ENCODE measurements around the gene DOLPP1. TPM values are rescaled to one million over a fixed set of nuclear protein-coding genes. Genes with fewer than 3 reads are reported as not detected.

The DOLPP1 gene
- total RNA-seq, 1 donor from 2014 or later: 12.3 TPM

DNA sequence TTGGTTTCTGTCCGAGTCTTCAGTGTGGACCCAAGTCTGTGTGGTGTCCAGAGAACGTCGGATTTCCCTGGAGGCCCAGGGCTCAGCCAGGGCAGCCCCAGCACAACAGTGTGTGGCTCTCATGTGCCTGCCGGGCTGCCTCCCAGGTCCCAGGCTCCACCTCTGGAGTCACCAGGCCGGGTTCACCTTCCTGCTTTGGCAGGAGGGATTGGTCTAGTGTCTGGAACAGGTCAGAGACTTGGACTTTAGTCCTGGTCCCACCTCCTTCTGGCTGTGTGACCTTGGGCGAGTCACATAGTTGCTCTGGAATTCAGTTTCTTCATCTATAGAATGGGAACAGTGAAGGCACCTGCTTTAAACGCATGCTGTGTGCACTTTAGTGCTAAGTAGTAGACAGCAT is 3.2 kb downstream of the DOLPP1 start:
- no peaks in the 10 kb centered on the region for H3K9me3 Mint-ChIP-seq (ENCODE audit: low read depth)
- H3K27ac Mint-ChIP-seq (ENCODE audit: unreplicated experiment): no peak overlapping the region
- peaks cover 18% of the 10 kb centered on the region for H3K4me1 Mint-ChIP-seq (ENCODE audit: low read depth)
- TF ChIP-seq, protein P1, sequence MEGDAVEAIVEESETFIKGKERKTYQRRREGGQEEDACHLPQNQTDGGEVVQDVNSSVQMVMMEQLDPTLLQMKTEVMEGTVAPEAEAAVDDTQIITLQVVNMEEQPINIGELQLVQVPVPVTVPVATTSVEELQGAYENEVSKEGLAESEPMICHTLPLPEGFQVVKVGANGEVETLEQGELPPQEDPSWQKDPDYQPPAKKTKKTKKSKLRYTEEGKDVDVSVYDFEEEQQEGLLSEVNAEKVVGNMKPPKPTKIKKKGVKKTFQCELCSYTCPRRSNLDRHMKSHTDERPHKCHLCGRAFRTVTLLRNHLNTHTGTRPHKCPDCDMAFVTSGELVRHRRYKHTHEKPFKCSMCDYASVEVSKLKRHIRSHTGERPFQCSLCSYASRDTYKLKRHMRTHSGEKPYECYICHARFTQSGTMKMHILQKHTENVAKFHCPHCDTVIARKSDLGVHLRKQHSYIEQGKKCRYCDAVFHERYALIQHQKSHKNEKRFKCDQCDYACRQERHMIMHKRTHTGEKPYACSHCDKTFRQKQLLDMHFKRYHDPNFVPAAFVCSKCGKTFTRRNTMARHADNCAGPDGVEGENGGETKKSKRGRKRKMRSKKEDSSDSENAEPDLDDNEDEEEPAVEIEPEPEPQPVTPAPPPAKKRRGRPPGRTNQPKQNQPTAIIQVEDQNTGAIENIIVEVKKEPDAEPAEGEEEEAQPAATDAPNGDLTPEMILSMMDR (IDR thresholded peaks at IDR 0.05): no peak
- DNase-seq (ENCODE audit: low spot score): no peak
- no peak overlapping the region for H3K4me3 Mint-ChIP-seq (ENCODE audit: unreplicated experiment)
- H3K36me3 Mint-ChIP-seq (ENCODE audit: low read depth): peaks cover 3% of the 10 kb centered on the region
- no peaks in the 10 kb centered on the region for H3K27me3 Mint-ChIP-seq (ENCODE audit: low read depth)

- no peaks in the 10 kb centered on the region for H3K27me3 Mint-ChIP-seq (ENCODE audit: low read depth)
- H3K4me1 Mint-ChIP-seq (ENCODE audit: low read depth): peaks cover 7% of the 10 kb centered on the region
- TF ChIP-seq, protein P1 (IDR thresholded peaks at IDR 0.05): no peak
- no peak overlapping the region for H3K4me3 Mint-ChIP-seq (ENCODE audit: unreplicated experiment)
- DNase-seq (ENCODE audit: low spot score): no peak
- no peak overlapping the region for H3K27ac Mint-ChIP-seq (ENCODE audit: unreplicated experiment)
- H3K36me3 Mint-ChIP-seq (ENCODE audit: low read depth): peaks cover 4% of the 10 kb centered on the region
- no peaks in the 10 kb centered on the region for H3K9me3 Mint-ChIP-seq (ENCODE audit: low read depth)
Measured at GRCh38 chr9:129089246-129089645, 8.3 kb downstream of the DOLPP1 start.

- Mint-ChIP-seq H3K36me3 (ENCODE audit: low read depth) (peaks cover 11% of the 10 kb centered on the region), H3K9me3 (ENCODE audit: low read depth) (no peaks in the 10 kb centered on the region), H3K4me1 (ENCODE audit: low read depth) (peaks cover 7% of the 10 kb centered on the region), H3K4me3 (ENCODE audit: unreplicated experiment) (no peak overlapping the region), H3K27me3 (ENCODE audit: low read depth) (no peaks in the 10 kb centered on the region), H3K27ac (ENCODE audit: unreplicated experiment) (no peak overlapping the region)
- DNase-seq (ENCODE audit: low spot score): no peak
- TF ChIP-seq, protein P1 (IDR thresholded peaks at IDR 0.05): no peak
Measured at GRCh38 chr9:129093602-129094386, 12.9 kb downstream of the DOLPP1 start.

DNA sequence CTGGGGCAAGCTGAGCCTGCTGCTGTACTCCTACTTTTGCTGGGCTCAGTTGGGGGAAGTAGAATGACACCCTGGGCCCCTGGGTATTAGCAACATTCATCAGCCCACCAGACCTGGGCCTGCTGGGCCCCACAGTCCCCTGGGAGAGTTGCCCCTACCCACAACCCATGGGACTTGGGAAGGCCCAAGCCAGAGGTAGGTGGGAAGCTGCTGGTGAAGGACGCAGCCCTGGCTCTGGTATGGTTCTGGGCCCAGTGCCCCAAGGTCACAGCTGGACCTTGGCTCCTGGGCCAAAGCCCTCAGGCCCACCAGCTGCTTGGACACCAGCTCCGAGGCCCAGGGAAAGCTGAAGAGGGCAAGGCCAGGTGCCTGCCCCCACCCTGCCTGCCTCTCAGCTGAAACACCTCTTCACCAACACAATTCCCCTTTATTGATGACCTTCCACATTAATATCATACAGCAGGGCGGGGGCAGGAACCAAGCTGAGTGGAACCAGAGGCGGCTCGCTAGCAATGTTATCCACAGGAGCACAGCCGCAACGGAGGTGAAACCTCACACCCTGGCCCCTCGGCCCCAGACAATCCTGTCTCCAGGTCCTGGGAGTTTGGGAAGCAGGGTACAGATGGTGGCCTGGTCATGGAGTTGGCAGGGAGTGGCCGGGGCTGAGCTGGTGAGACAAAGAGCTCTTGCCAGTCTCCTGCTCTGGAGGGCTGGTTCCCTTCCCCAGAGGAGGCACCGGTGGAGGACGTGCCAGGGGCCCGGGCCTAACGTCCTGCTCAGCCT is 13.7 kb downstream of the DOLPP1 start:
- peaks cover 7% of the 10 kb centered on the region for H3K4me1 Mint-ChIP-seq (ENCODE audit: low read depth)
- H3K36me3 Mint-ChIP-seq (ENCODE audit: low read depth): peaks cover 11% of the 10 kb centered on the region
- H3K27me3 Mint-ChIP-seq (ENCODE audit: low read depth): no peaks in the 10 kb centered on the region
- H3K9me3 Mint-ChIP-seq (ENCODE audit: low read depth): no peaks in the 10 kb centered on the region
- DNase-seq (ENCODE audit: low spot score): no peak
- no peak overlapping the region for H3K4me3 Mint-ChIP-seq (ENCODE audit: unreplicated experiment)
- no peak overlapping the region for H3K27ac Mint-ChIP-seq (ENCODE audit: unreplicated experiment)
- TF ChIP-seq, protein P1 (IDR thresholded peaks at IDR 0.05): no peak

DNA sequence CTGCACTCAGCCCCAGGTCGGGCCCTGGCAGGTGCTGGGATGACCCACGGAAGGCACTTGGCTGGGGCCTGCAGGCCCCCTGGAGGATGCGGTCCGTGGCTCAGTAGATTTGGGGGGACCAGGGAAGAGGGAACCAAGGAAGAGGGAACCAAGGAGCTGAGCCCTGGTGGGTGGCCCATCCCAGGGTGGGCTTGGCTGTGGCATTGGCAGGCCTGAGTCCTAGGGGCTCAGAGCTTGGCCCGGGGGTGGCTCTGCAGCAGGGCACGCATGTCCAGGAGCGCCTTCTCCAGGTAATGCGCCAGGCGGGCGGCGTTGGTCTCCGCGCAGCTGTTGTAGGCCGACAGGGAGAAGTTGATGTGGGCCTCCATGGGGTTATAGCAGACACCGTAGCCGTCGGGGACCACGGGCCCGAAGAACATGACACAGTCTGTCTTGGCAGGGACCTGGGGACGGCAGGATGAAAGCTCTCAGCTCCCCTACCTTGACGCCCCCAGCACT is 14.3 kb downstream of the DOLPP1 start:
- Mint-ChIP-seq H3K36me3 (ENCODE audit: low read depth) (peaks cover 11% of the 10 kb centered on the region), H3K27ac (ENCODE audit: unreplicated experiment) (no peak overlapping the region), H3K27me3 (ENCODE audit: low read depth) (no peaks in the 10 kb centered on the region), H3K4me1 (ENCODE audit: low read depth) (peaks cover 6% of the 10 kb centered on the region), H3K4me3 (ENCODE audit: unreplicated experiment) (no peak overlapping the region), H3K9me3 (ENCODE audit: low read depth) (no peaks in the 10 kb centered on the region)
- DNase-seq (ENCODE audit: low spot score): no peak
- TF ChIP-seq, protein P1 (IDR thresholded peaks at IDR 0.05): no peak

Data from chondrocyte (in vitro differentiated cells).